Natural killer cell (primary cell): ENCODE data around the gene HEATR9. TPM values are rescaled to one million over a fixed set of nuclear protein-coding genes. Genes with fewer than 3 reads are reported as not detected.
A peak's percentile ranks its signal among the peaks of the same experiment; 100 is the strongest.

Source experiments
- ATAC-seq, 3 donors: fragments of 150-1000 bp in 2 of 3; fragments of 200-7000 bp in 1 of 3; cut with Tn5 transposase; 1 replicate in 1 of 3; 2 replicates in 2 of 3; pipeline ENCODE4 v1.10.0; 2021; ENCODE audit warnings: mild to moderate bottlenecking in 2 of 3, moderate library complexity in 2 of 3
- DNase-seq, 2 donors: peaks; one replicate each; pipeline versions ENCODE4 v3.0.0 to v3.0.0-alpha.2; 2013 to 2021; ENCODE audit warnings: mixed read lengths in 1 of 2
- H3K27ac ChIP-seq: one replicate; pipeline ENCODE4 v1.5.1; 2013; ENCODE audit warnings: mild to moderate bottlenecking, low read length
- H3K27me3 ChIP-seq: one replicate; pipeline ENCODE4 v1.6.1; 2013; ENCODE audit warnings: low read length; ENCODE audit not compliant: control insufficient read depth, insufficient read depth
- H3K36me3 ChIP-seq: one replicate; pipeline ENCODE4 v1.6.1; 2013; ENCODE audit warnings: low read length; ENCODE audit not compliant: control insufficient read depth, insufficient read depth
- H3K4me1 ChIP-seq: one replicate; pipeline ENCODE4 v1.6.1; 2013; ENCODE audit warnings: low read length; ENCODE audit not compliant: control insufficient read depth, insufficient read depth
- H3K4me3 ChIP-seq: one replicate; pipeline ENCODE4 v1.5.1; 2013; ENCODE audit warnings: low read length
- H3K9me3 ChIP-seq: one replicate; pipeline ENCODE4 v1.6.1; 2013; ENCODE audit warnings: low read length; ENCODE audit not compliant: control insufficient read depth, insufficient read depth
- H3K27ac Mint-ChIP-seq, 2 donors: one replicate each; pipeline ENCODE4 v1.8.0; 2022; ENCODE audit warnings: mild to moderate bottlenecking in 2 of 2, mixed read lengths in 2 of 2, moderate library complexity in 1 of 2
- H3K27me3 Mint-ChIP-seq, 2 donors: one replicate each; pipeline ENCODE4 v1.8.0; 2022; ENCODE audit warnings: low read depth in 2 of 2, mixed read lengths in 2 of 2
- H3K36me3 Mint-ChIP-seq: one replicate; pipeline ENCODE4 v1.8.0; 2022; ENCODE audit warnings: mixed read lengths
- H3K4me1 Mint-ChIP-seq, 2 donors: one replicate each; pipeline ENCODE4 v1.8.0; 2022; ENCODE audit warnings: mixed read lengths in 2 of 2
- H3K4me3 Mint-ChIP-seq: one replicate; pipeline ENCODE4 v1.8.0; 2022; ENCODE audit warnings: mild to moderate bottlenecking, moderate library complexity, mixed read lengths
- H3K9me3 Mint-ChIP-seq, 2 donors: one replicate each; pipeline ENCODE4 v1.8.0; 2022; ENCODE audit warnings: mixed read lengths in 2 of 2
- WGBS: methylation state at CpG from one replicate; pipeline ENCODE4 v1.1.7; 2013; ENCODE audit warnings: missing lambda C conversion rate; ENCODE audit not compliant: insufficient coverage; 5-methylcytosine and 5-hydroxymethylcytosine counted together
- intact Hi-C: fragments of 100-400 bp; cut with micrococcal nuclease; formaldehyde crosslinking; loops from one replicate; pipeline ENCODE4 v1.14.2; 2022
- total RNA-seq, 4 donors: library from RNA; stranded (reverse); fragments of 120-200 nt in 1 of 4; gene quantifications; one replicate each; pipeline versions ENCODE4 v1.2.3 to v1.2.4, GENCODE V29; 2013 to 2022
- TF ChIP-seq, protein P1 (sequence below): fragments of 200-600 bp; IDR thresholded peaks from one replicate; pipeline ENCODE4 v1.8.0; 2022; ENCODE audit warnings: antibody characterized with exemption

The HEATR9 gene
- total RNA-seq, 3 donors from 2014 or later (not counting 1 experiment from before 2014, with no cell fraction given) = 10.0 to 24.1 (median 15.1) TPM

- Mint-ChIP-seq H3K27ac (peak overlapping the region; percentile 35 to 49), H3K27me3 (no peaks in the 10 kb centered on the region), H3K36me3 (peaks cover 17% of the 10 kb centered on the region), H3K4me3 (no peak overlapping the region), H3K4me1 (peaks cover 13 to 32% of the 10 kb centered on the region in 2 donors), H3K9me3 (no peaks in the 10 kb centered on the region)
- no peaks in the 10 kb centered on the region for H3K27me3 ChIP-seq
- no peaks in the 10 kb centered on the region for H3K9me3 ChIP-seq
- H3K4me1 ChIP-seq = peaks cover 18% of the 10 kb centered on the region
- no peak overlapping the region for H3K27ac ChIP-seq
- intact Hi-C loops = loop anchor here (5.0 kb wide), 2 partner anchors 50 to 85 kb away; partner anchors contain the start of gene RDM1
- 88% methylated on average over 1 of the region's 2 CpGs for WGBS
- no peak for ATAC-seq
- TF ChIP-seq, protein P1, sequence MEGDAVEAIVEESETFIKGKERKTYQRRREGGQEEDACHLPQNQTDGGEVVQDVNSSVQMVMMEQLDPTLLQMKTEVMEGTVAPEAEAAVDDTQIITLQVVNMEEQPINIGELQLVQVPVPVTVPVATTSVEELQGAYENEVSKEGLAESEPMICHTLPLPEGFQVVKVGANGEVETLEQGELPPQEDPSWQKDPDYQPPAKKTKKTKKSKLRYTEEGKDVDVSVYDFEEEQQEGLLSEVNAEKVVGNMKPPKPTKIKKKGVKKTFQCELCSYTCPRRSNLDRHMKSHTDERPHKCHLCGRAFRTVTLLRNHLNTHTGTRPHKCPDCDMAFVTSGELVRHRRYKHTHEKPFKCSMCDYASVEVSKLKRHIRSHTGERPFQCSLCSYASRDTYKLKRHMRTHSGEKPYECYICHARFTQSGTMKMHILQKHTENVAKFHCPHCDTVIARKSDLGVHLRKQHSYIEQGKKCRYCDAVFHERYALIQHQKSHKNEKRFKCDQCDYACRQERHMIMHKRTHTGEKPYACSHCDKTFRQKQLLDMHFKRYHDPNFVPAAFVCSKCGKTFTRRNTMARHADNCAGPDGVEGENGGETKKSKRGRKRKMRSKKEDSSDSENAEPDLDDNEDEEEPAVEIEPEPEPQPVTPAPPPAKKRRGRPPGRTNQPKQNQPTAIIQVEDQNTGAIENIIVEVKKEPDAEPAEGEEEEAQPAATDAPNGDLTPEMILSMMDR = no peak
- no peak for DNase-seq
- H3K36me3 ChIP-seq = peaks cover 60% of the 10 kb centered on the region
- no peak overlapping the region for H3K4me3 ChIP-seq
Measured at GRCh38 chr17:35847006-35847405, 21.7 kb downstream of the HEATR9 start.

DNA sequence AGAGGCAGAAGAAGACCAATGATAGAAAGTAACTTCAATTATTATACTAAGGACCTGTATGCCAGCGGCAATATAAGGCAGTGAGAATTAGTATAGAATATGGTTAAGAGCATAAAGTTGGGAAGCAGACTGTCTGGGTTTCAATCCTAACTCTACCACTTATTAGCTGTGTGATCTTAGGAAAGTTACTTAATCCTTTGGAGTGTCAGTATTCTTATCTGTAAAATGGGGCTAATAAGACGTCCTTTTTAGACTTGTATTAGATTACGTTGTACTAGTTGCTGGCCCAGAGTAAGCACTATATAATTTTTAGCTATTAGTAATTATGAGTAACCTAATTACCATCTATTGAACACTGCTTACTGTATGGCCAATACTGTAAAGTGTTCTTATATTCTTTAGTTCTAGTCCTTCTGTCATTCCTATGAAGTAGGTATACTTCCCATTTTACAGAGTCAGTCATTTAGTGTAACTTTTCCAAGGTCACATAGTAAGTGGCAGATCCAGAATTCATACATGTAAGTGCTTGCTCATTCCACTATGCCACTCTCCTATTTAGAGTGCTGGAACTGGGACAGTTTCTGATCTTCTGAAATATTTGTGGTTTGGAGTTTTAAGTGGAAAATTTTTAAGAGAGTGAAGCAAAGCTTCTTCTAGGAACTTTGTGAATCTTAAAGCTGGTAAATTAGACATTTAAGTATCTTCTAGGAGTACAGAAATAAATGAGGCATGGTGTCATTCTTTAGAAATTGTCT is 22.5 kb downstream of the HEATR9 start:
- Histone ChIP-seq H3K4me1 (peaks cover 18% of the 10 kb centered on the region), H3K27ac (no peak overlapping the region), H3K27me3 (no peaks in the 10 kb centered on the region), H3K36me3 (peaks cover 67% of the 10 kb centered on the region), H3K9me3 (no peaks in the 10 kb centered on the region), H3K4me3 (no peak overlapping the region)
- H3K27me3 Mint-ChIP-seq = no peaks in the 10 kb centered on the region
- no peaks in the 10 kb centered on the region for H3K9me3 Mint-ChIP-seq
- no CpG with 5 or more reads among the region's 3 CpGs for WGBS
- TF ChIP-seq, protein P1 = no peak
- H3K4me3 Mint-ChIP-seq = no peak overlapping the region
- peak overlapping the region in 1 of 2 donors; percentile 15 for H3K27ac Mint-ChIP-seq
- intact Hi-C loops = loop anchor here (5.0 kb wide), 2 partner anchors 51 to 86 kb away; partner anchors contain the start of gene RDM1
- no peak for ATAC-seq
- peaks cover 13 to 28% of the 10 kb centered on the region in 2 donors for H3K4me1 Mint-ChIP-seq
- peaks cover 17% of the 10 kb centered on the region for H3K36me3 Mint-ChIP-seq
- no peak for DNase-seq

GRCh38 chr17:35844547-35844946 is 24.1 kb downstream of the HEATR9 start:
- no peaks in the 10 kb centered on the region for H3K27me3 Mint-ChIP-seq
- peak overlapping the region in 1 of 2 donors; percentile 17 for H3K27ac Mint-ChIP-seq
- ATAC-seq (no peak), DNase-seq (no peak)
- no peaks in the 10 kb centered on the region for H3K9me3 Mint-ChIP-seq
- Histone ChIP-seq H3K4me1 (peaks cover 4% of the 10 kb centered on the region), H3K9me3 (no peaks in the 10 kb centered on the region), H3K4me3 (no peak overlapping the region), H3K27ac (no peak overlapping the region), H3K36me3 (peaks cover 78% of the 10 kb centered on the region), H3K27me3 (no peaks in the 10 kb centered on the region)
- no peak overlapping the region for H3K4me3 Mint-ChIP-seq
- peaks cover 3 to 15% of the 10 kb centered on the region in 2 donors for H3K4me1 Mint-ChIP-seq
- intact Hi-C loops = no loop called here
- TF ChIP-seq, protein P1 = no peak
- peaks cover 23% of the 10 kb centered on the region for H3K36me3 Mint-ChIP-seq
- WGBS = 98% methylated on average over 19 of the region's 19 CpGs
